ENCODE results near the gene COMMD9.

- no peak for TF ChIP-seq CTCF (IDR thresholded peaks at IDR 0.05)
- TF ChIP-seq RCOR1 (IDR thresholded peaks at IDR 0.05; ENCODE audit: low read length), result no peak
- TF ChIP-seq USF1 (IDR thresholded peaks at IDR 0.05; ENCODE audit: borderline replicate concordance, low read depth), result no peak
These were observed 590 bp downstream of the COMMD9 start for GRCh38 chr11:36288442-36289225.
